Inflammatory macrophage treated with lipopolysaccharide for 1 hour (primary cell): ENCODE data around the gene SPATA25.
"Not testable (repeated sequence)": the region's sequence is repeated elsewhere in the genome, so short reads cannot be mapped to it uniquely, and the experiment has no call there.

Experiments
- DNase-seq, 2 donors: peaks; one replicate each; pipeline ENCODE4 v3.0.0-alpha.2; 2020 to 2022

SPATA25 gene

GRCh38 chr20:45892828-45893500 is 5.5 kb upstream of the SPATA25 start:
- no peak for DNase-seq

- DNase-seq: peak; percentile 29 to 32
Observed at GRCh38 chr20:45892049-45892825, 4.8 kb upstream of the SPATA25 start.

- peak; percentile 60 to 70 for DNase-seq
Observed at GRCh38 chr20:45890985-45891983, 3.9 kb upstream of the SPATA25 start, which contains the start of the genes CTSA and NEURL2. TSS of gene CTSA (plus strand) at chr20:45891335. CDS start at chr20:45891569, 234 bp downstream. TSS of gene NEURL2 (minus strand) at chr20:45891208. CDS start at chr20:45890991, 217 bp downstream.

GRCh38 chr20:45890077-45890984 is 2.9 kb upstream of the SPATA25 start:
- peak; percentile 56 to 81 for DNase-seq

GRCh38 chr20:45888681-45889080 is 1.3 kb upstream of the SPATA25 start:
- DNase-seq: no peak

- no peak for DNase-seq
Observed at GRCh38 chr20:45886590-45887345, 654 bp downstream of the SPATA25 start.

GRCh38 chr20:45883100-45883469 is 4.3 kb downstream of the SPATA25 start:
- DNase-seq: no peak

- no peak for DNase-seq
Observed at GRCh38 chr20:45882469-45883099, 4.8 kb downstream of the SPATA25 start.

- DNase-seq: peak; percentile 99 to 100
Observed at GRCh38 chr20:45880988-45881788, 6.2 kb downstream of the SPATA25 start, which contains the start of gene ZSWIM1. TSS of gene ZSWIM1 (plus strand) at chr20:45881227. CDS start at chr20:45882593, 1,366 bp downstream.

GRCh38 chr20:45878076-45878761 is 9.2 kb downstream of the SPATA25 start:
- no peak for DNase-seq

GRCh38 chr20:45874576-45874975 is 12.8 kb downstream of the SPATA25 start:
- no peak for DNase-seq

- not testable (repeated sequence) for DNase-seq
Observed at GRCh38 chr20:45874104-45874481, 13.3 kb downstream of the SPATA25 start.

GRCh38 chr20:45873409-45874103 is 13.9 kb downstream of the SPATA25 start:
- DNase-seq: no peak

GRCh38 chr20:45872626-45873025 is 14.8 kb downstream of the SPATA25 start:
- no peak for DNase-seq

- no peak for DNase-seq
Observed at GRCh38 chr20:45867819-45868176, 19.6 kb downstream of the SPATA25 start.

- DNase-seq: no peak
Observed at GRCh38 chr20:45867136-45867818, 20.1 kb downstream of the SPATA25 start.

- DNase-seq: no peak
Observed at GRCh38 chr20:45866454-45866853, 21.0 kb downstream of the SPATA25 start.
